Measurements from ENCODE around the gene TRPM2. TPM values are rescaled to one million over a fixed set of nuclear protein-coding genes. Genes with fewer than 3 reads are reported as not detected.
A peak's percentile ranks its signal among the peaks of the same experiment; 100 is the strongest.

TRPM2 gene
- total RNA-seq, 4 donors from 2014 or later = 0.15 to 0.52 (median 0.44) TPM

- in situ Hi-C loops (cut with MboI; ENCODE audit: low sequenced_read_pairs in 4 of 4) = no loop called here
- intact Hi-C loops (cut with DNase I; ENCODE audit: low total_unique reads) = no loop called here
- DNase-seq (peak in 1 of 2 donors; percentile 4), ATAC-seq (no peak)
- H3K9me3 ChIP-seq = no peaks in the 10 kb centered on the region
- H3K36me3 ChIP-seq = no peaks in the 10 kb centered on the region
- TF ChIP-seq, protein P1, sequence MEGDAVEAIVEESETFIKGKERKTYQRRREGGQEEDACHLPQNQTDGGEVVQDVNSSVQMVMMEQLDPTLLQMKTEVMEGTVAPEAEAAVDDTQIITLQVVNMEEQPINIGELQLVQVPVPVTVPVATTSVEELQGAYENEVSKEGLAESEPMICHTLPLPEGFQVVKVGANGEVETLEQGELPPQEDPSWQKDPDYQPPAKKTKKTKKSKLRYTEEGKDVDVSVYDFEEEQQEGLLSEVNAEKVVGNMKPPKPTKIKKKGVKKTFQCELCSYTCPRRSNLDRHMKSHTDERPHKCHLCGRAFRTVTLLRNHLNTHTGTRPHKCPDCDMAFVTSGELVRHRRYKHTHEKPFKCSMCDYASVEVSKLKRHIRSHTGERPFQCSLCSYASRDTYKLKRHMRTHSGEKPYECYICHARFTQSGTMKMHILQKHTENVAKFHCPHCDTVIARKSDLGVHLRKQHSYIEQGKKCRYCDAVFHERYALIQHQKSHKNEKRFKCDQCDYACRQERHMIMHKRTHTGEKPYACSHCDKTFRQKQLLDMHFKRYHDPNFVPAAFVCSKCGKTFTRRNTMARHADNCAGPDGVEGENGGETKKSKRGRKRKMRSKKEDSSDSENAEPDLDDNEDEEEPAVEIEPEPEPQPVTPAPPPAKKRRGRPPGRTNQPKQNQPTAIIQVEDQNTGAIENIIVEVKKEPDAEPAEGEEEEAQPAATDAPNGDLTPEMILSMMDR (IDR thresholded peaks at IDR 0.05 in 4 of 5, conservative IDR thresholded peaks at IDR 0.05 in 1 of 5) = no peak
- no peak for TF ChIP-seq POLR2A (IDR thresholded peaks at IDR 0.05)
- no peak overlapping the region for H3K4me3 ChIP-seq
- peaks cover 3 to 18% (median 12%) of the 10 kb centered on the region in 3 donors for H3K27me3 ChIP-seq
- H3K27ac ChIP-seq = no peak overlapping the region
- no peaks in the 10 kb centered on the region for H3K4me1 ChIP-seq
These were observed 83.5 kb downstream of the TRPM2 start for GRCh38 chr21:44436958-44437357.

DNA sequence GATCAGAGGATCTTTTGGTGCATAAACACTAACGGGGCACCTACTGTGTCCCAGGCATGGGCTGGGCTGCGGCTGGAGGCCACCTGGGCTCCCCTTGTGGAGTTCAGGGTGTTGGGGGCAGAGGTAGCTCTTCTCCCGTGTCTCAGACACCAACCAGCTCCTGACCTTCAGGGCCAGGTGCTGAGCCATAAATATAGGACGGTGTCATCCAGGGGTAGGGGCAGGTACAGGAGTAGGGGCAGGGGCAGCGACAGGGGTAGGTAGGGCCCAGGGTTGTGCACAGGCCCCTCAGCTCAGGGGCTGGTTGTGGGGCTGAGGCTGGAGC is 83.9 kb downstream of the TRPM2 start:
- no peaks in the 10 kb centered on the region for H3K4me1 ChIP-seq
- peaks cover 3 to 18% (median 12%) of the 10 kb centered on the region in 3 donors for H3K27me3 ChIP-seq
- intact Hi-C loops (cut with DNase I; ENCODE audit: low total_unique reads) = no loop called here
- TF ChIP-seq, protein P1 (IDR thresholded peaks at IDR 0.05 in 4 of 5, conservative IDR thresholded peaks at IDR 0.05 in 1 of 5) = no peak
- no peak for TF ChIP-seq POLR2A (IDR thresholded peaks at IDR 0.05)
- H3K4me3 ChIP-seq = no peak overlapping the region
- no peak overlapping the region for H3K27ac ChIP-seq
- no peaks in the 10 kb centered on the region for H3K9me3 ChIP-seq
- no peaks in the 10 kb centered on the region for H3K36me3 ChIP-seq
- in situ Hi-C loops (cut with MboI; ENCODE audit: low sequenced_read_pairs in 4 of 4) = no loop called here
- ATAC-seq = no peak
- no peak for DNase-seq

DNA sequence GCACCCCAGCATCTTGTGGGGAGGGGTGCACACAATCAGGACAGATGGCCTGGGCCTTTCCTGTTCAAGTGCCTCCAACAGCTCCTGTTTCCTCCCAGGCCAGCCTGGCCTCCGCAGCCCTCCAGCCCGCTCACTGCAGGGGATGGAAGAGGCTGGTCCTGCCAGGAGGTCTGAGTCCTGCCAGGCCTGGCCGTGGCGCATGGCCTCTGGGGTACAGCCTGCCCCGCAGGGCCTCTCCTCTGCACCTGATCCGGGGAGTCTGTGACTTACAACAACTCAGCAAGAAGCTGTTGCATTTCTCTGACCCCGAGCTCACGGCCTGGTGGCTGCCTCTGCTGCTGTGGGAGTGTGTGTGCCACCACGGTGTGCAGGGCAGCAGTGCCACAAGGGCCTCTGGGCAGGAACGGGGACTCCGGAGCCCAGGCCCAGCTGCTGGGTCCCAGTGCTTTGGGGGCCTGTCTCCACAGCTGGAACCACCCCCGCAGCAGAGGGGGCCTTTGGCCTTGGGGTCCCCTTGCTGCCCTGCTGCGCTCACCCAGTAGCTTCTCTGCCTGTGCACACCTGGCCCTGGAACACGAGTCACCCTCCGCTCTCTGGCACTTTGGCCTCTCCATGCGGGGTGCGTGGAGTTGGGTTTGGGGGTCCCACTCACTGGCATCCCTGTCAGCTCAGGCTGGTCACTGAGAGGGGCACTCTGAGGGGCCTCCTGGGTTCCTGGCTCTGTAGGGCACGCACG is 84.4 kb downstream of the TRPM2 start:
- in situ Hi-C loops (cut with MboI; ENCODE audit: low sequenced_read_pairs in 4 of 4) (no loop called here), intact Hi-C loops (cut with DNase I; ENCODE audit: low total_unique reads) (no loop called here)
- no peaks in the 10 kb centered on the region for H3K4me1 ChIP-seq
- no peaks in the 10 kb centered on the region for H3K9me3 ChIP-seq
- peaks cover 3 to 18% (median 12%) of the 10 kb centered on the region in 3 donors for H3K27me3 ChIP-seq
- no peak for TF ChIP-seq POLR2A (IDR thresholded peaks at IDR 0.05)
- TF ChIP-seq, protein P1 (IDR thresholded peaks at IDR 0.05 in 4 of 5, conservative IDR thresholded peaks at IDR 0.05 in 1 of 5) = no peak
- H3K36me3 ChIP-seq = no peaks in the 10 kb centered on the region
- no peak overlapping the region for H3K27ac ChIP-seq
- ATAC-seq (no peak), DNase-seq (peak in 1 of 2 donors; percentile 1)
- H3K4me3 ChIP-seq = no peak overlapping the region

GRCh38 chr21:44438531-44439210 is 85.2 kb downstream of the TRPM2 start:
- intact Hi-C loops (cut with DNase I; ENCODE audit: low total_unique reads) (no loop called here), in situ Hi-C loops (cut with MboI; ENCODE audit: low sequenced_read_pairs in 4 of 4) (no loop called here)
- Histone ChIP-seq H3K27ac (no peak overlapping the region), H3K9me3 (no peaks in the 10 kb centered on the region), H3K36me3 (no peaks in the 10 kb centered on the region), H3K4me1 (no peaks in the 10 kb centered on the region), H3K4me3 (no peak overlapping the region), H3K27me3 (peaks cover 3 to 18% (median 12%) of the 10 kb centered on the region in 3 donors)
- peak in 1 of 2 donors; percentile 4 for DNase-seq
- TF ChIP-seq, protein P1 (IDR thresholded peaks at IDR 0.05 in 4 of 5, conservative IDR thresholded peaks at IDR 0.05 in 1 of 5) = no peak
- no peak for TF ChIP-seq POLR2A (IDR thresholded peaks at IDR 0.05)
- no peak for ATAC-seq
